Urinary bladder (tissue), 4 donors: ENCODE measurements around the gene USP8. TPM values are rescaled to one million over a fixed set of nuclear protein-coding genes. Genes with fewer than 3 reads are reported as not detected.
"Not testable (repeated sequence)": the region's sequence is repeated elsewhere in the genome, so short reads cannot be mapped to it uniquely, and the experiment has no call there.

Source experiments
- DNase-seq: peaks from one replicate; pipeline ENCODE4 v3.0.0-alpha.2; 2015; ENCODE audit errors: extremely low spot score
- H3K27ac ChIP-seq: one replicate; pipeline ENCODE4 v1.5.1; 2013; ENCODE audit warnings: low read depth, mild to moderate bottlenecking, moderate library complexity
- H3K36me3 ChIP-seq: one replicate; pipeline ENCODE4 v1.6.1; 2013; ENCODE audit warnings: mild to moderate bottlenecking, moderate library complexity; ENCODE audit not compliant: insufficient read depth
- H3K4me1 ChIP-seq: one replicate; pipeline ENCODE4 v1.6.1; 2013; ENCODE audit warnings: mild to moderate bottlenecking, moderate library complexity; ENCODE audit not compliant: insufficient read depth
- H3K4me3 ChIP-seq: one replicate; pipeline ENCODE4 v1.5.1; 2013; ENCODE audit warnings: low read depth, low read length
- WGBS: extraction: QIAGEN DNeasy Blood & Tissue Kit; methylation state at CpG from one replicate; pipeline ENCODE4 v1.1.7; 2013; 5-methylcytosine and 5-hydroxymethylcytosine counted together
- polyA plus RNA-seq: library from polyadenylated mRNA; stranded (reverse); fragments of 200-250 nt; gene quantifications from one replicate; pipeline ENCODE4 v1.2.3, GENCODE V29; 2013
- total RNA-seq: library from RNA; depleted of rRNA; stranded (reverse); fragments of >200 nt; gene quantifications from one replicate; pipeline ENCODE4 v1.2.3, GENCODE V29; 2014
- donor health status: healthy with polysubstance abuse.
- donor health status: healthy.

Gene USP8
- total and polyA plus RNA-seq, 2 donors, result 34.5 to 100 TPM

DNA sequence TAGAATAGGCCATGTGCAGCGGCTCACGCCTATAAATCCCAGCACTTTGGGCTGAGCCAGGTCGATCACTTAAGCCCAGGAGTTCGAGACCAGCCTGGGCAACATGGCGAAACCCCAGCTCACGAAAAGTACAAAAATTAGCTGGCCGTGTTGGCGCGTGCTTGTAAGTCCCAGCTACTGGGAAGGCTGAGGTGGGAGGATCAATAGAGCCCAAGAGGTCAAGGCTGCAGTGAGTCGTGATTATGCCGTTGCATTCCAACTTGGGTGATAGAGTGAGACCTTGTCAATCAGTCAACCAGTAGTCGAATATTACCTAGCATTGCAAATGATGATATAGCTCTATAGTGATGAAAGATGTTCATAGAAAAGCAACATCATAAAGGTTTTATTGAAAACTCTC is 51.9 kb downstream of the USP8 start:
- WGBS, result 96% methylated on average over 12 of the region's 12 CpGs
- DNase-seq, result no peak
- H3K4me1 ChIP-seq, result no peaks in the 10 kb centered on the region
- no peak overlapping the region for H3K27ac ChIP-seq
- no peaks in the 10 kb centered on the region for H3K36me3 ChIP-seq
- H3K4me3 ChIP-seq, result no peak overlapping the region

DNA sequence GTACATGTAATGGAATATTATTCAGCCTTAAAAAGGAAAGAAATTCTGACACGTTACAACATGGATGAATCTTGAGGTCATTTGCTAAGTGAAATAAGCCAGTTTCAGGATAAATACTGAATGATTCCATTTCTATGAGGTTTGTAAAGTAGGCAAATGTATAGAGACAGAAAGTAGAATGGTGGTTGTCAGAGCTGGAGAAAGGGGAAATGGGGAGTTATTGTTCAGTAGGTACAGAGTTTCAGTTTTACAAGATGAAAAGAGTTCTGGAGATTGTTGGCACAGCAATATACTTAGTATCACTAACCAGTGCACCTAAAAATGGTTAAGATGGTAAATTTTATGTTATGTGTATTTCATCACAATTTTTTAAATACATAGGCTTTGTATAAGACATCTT is 60.6 kb downstream of the USP8 start:
- Histone ChIP-seq H3K4me3 (no peak overlapping the region), H3K36me3 (peaks cover 2% of the 10 kb centered on the region), H3K4me1 (no peaks in the 10 kb centered on the region), H3K27ac (no peak overlapping the region)
- WGBS, result 92% methylated on average over 1 of the region's 1 CpG
- DNase-seq, result no peak

DNA sequence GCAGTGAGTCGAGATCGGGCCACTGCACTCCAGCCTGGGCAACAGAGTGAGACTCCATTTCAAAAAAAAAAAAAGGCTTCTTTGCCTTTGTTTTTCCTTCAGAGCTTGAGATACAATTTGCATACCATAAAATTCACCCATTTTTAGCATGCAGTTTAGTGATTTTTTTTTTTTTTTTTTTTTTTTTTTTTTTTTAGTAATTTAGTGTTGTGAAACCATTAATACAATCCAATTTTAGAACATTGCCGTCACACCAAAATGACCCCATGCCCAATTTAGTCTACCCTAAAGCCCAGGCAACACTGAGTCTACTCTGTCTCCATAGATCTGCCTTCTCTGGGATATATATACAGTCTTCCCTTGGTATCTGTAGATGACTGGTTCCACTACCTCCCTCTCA is 61.2 kb downstream of the USP8 start:
- H3K27ac ChIP-seq, result no peak overlapping the region
- no peak overlapping the region for H3K4me3 ChIP-seq
- no peaks in the 10 kb centered on the region for H3K4me1 ChIP-seq
- WGBS, result 98% methylated on average over 3 of the region's 3 CpGs
- no peak for DNase-seq
- peaks cover 3% of the 10 kb centered on the region for H3K36me3 ChIP-seq

DNA sequence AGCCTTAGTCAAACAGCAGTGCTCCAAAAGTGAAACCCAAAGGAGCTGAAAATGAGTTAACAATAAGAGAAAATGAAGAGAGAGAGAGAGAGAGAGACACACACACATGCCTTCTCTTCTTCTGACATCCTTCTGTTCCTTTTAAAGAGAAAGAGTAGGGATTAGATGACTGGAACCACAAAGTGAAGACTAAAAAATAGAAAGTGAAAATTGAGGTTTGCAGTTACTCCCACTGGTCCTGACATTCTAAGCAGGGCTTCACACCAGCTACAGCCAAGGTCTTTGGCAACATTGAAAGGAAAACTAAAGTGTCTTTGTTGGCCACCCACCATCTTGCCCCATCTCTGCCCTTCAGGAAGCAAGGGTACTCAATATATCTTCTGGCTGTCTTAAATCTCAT is 63.1 kb downstream of the USP8 start:
- peaks cover 6% of the 10 kb centered on the region for H3K36me3 ChIP-seq
- H3K4me1 ChIP-seq, result no peaks in the 10 kb centered on the region
- DNase-seq, result no peak
- H3K4me3 ChIP-seq, result no peak overlapping the region
- no peak overlapping the region for H3K27ac ChIP-seq

DNA sequence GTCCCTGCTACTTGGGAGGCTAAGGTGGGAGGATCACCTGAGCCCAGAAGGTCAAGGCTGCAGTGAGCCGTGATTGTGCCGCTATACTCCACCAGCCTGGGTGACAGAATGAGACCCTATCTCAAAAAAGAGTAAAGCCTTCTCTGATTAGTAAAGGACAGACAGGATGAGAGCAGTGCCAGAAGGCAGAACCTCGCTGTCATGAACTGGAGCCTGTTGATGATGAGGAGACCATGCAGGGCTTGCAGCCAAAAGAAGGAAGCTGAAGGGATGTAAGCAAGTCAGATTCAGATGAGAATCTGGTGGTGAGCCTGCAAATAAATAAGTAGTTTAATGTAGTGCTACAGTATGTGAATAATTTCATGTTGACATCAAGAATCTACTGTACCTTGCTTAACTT is 69.4 kb downstream of the USP8 start:
- DNase-seq, result no peak
- Histone ChIP-seq H3K36me3 (peaks cover 8% of the 10 kb centered on the region), H3K27ac (no peak overlapping the region)

DNA sequence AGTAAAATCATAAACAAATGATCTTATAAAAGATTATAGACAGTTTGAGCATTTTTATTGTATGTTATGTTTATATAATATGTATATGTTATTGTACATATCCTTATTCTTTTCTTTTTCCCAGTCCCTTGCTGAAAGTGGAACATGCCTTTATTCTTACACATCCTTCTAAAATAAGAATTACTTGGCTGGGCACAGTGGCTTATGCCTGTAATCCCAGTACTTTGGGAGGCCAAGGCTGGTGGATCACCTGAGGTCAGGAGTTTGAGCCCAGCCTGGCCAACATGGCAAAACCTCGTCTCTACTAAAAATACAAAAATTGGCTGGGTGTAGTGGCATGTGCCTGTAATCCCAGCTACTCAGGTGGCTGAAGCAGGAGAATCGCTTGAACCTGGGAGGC is 70.3 kb downstream of the USP8 start:
- 90% methylated on average over 2 of the region's 2 CpGs for WGBS
- H3K36me3 ChIP-seq, H3K4me3 ChIP-seq, H3K4me1 ChIP-seq, H3K27ac ChIP-seq, DNase-seq: not testable (repeated sequence)

More for the DNA sequence above, 69.4 kb downstream of the USP8 start:
- no peaks in the 10 kb centered on the region for H3K4me1 ChIP-seq
- no peak overlapping the region for H3K4me3 ChIP-seq
- WGBS, result 91% methylated on average over 3 of the region's 3 CpGs

DNA sequence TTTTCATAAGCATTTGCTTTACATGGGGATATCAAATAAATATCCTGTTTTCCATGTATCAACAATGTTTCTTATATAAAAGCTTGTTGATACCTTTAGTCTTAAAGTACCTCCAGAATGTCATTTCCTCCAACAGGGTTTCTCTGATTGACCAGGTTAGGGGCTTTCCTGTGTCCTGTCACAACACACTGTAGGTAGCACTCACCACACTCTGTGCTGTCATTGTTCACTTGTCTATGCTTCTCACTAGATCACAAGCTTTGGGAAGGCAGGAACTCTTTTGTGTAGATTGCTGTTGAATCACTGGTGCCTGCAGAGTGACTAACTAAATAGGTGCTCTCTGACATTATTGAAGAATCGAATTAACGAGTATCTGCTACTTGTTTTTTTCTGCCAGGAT is 72.5 kb downstream of the USP8 start:
- DNase-seq, result no peak
- WGBS, result 97% methylated on average over 2 of the region's 2 CpGs
- H3K27ac ChIP-seq, result no peak overlapping the region
- H3K4me3 ChIP-seq, result no peak overlapping the region
- H3K4me1 ChIP-seq, result no peaks in the 10 kb centered on the region
- peaks cover 8% of the 10 kb centered on the region for H3K36me3 ChIP-seq

DNA sequence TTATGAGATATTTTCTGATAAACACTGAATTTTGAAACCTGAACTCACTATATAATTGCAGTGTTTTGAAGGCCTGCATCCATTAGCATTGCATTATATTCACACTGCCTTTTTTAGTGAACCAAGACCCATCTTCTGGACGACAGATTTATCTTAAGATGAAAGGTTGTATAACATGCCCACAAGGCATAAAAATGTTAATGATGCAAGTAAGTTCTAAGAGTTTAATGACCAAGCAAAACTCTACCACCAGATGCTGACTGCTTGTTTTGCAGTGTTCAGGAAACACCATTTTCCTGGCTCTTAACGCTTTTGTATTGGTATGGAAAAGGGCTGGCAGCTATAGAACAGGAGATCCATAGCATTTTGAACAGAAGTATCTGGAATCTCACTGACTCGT is 76.1 kb downstream of the USP8 start:
- Histone ChIP-seq H3K36me3 (peaks cover 9% of the 10 kb centered on the region), H3K27ac (no peak overlapping the region), H3K4me1 (no peaks in the 10 kb centered on the region), H3K4me3 (no peak overlapping the region)
- DNase-seq, result no peak
- 74% methylated on average over 3 of the region's 3 CpGs for WGBS

DNA sequence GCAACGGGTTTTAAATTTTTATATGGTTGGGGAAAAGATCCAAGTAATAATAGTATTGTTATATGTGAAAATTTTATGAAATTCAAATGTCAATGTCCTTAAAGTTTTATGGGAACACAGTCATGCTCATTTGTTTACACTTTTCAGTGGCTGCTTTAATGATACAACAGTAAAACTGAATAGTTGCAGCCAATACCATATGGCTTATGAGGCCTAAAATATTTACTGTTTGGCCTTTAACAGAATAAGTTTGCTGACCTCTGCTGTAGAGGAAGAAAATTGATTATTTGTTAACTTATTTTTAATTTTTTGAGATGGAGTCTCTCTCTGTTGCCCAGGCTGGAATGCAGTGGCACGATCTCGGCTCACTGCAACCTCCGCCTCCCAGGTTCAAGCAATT is 77.6 kb downstream of the USP8 start:
- H3K36me3 ChIP-seq, result peaks cover 9% of the 10 kb centered on the region
- H3K4me1 ChIP-seq, result no peaks in the 10 kb centered on the region
- H3K27ac ChIP-seq, result no peak overlapping the region
- H3K4me3 ChIP-seq, result no peak overlapping the region
- 89% methylated on average over 4 of the region's 4 CpGs for WGBS
- DNase-seq, result no peak

DNA sequence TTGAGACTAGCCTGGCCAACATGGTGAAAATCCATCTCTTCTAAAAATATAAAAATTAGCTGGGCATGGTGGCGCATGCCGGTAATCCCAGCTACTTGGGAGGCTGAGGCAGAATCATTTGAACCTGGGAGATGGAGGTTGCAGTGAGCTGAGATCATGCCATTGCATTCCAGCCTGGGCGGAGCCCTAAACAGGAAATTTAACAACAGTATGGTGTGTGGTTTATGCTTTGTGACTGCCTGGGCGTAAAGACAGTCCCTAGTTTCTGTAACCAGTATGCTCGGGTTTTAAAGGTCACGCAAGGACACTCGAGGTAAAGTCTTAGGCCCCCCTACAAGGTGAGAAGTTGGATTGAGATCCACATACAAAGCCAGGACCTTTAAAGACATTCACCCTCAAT is 78.9 kb downstream of the USP8 start:
- Histone ChIP-seq H3K4me1 (no peaks in the 10 kb centered on the region), H3K27ac (no peak overlapping the region), H3K4me3 (no peak overlapping the region), H3K36me3 (peaks cover 8% of the 10 kb centered on the region)
- WGBS, result 92% methylated on average over 7 of the region's 7 CpGs
- no peak for DNase-seq

DNA sequence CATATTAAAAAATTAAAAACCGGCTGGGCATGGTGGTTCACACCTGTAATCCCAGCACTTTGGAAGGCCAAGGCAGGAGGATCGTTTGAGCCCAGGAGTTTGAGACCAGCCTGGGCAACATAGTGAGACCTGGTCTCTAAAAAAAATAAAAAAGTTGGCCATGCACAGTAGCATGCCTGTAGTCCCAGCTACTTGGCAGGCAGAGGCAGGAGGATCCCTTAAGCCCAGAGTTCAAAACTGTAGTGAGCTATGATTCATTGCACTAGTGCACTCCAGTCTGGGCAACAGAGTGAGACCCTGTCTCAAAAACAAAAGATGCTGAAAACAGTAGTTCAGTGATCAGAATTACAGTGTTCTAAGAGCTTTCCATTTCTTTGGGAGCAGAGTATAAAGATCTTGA is 81.5 kb downstream of the USP8 start:
- H3K4me3 ChIP-seq, H3K36me3 ChIP-seq, H3K27ac ChIP-seq, DNase-seq, H3K4me1 ChIP-seq: not testable (repeated sequence)
- WGBS, result 88% methylated on average over 2 of the region's 2 CpGs

DNA sequence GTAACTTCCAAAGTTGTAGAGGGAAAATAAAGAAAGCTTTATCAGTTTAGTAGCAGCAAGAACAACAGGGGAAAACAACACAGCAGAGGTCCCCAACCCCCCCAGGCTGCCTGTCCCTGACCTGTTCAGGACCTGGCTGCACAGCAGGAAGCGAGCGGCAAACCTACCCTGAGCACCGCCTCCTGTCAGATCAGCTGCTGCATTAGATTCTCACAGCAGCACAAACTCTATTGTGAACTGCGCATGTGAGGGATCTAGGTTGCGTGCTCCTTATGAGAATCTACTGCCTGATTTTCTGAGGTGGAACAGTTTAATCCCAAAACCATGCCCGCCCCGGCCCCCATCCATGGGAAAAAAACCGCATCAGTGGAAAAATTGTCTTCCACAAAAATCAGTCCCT is 81.9 kb downstream of the USP8 start:
- no peak for DNase-seq
- WGBS, result 34% methylated on average over 8 of the region's 8 CpGs
- Histone ChIP-seq H3K36me3 (peaks cover 3% of the 10 kb centered on the region), H3K4me1 (no peaks in the 10 kb centered on the region), H3K4me3 (no peak overlapping the region), H3K27ac (no peak overlapping the region)

DNA sequence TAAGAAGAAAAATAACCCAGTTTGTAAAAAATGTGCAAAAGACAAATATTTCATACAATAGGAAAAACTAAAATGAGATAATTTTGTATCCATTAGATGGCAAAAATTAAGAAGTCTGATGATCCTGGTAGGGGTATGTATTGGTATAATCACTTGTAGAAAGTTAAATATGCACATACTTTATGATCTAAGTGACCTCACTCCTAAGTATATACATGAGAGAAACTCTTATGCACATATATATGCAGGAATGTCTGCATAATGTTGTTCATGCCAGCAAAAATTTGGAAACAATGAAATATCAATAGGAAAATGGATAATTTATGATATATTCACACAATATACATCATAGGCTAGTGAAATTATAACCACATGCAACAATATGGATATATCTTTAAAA is 88.8 kb downstream of the USP8 start:
- no peak for DNase-seq
- no peaks in the 10 kb centered on the region for H3K4me1 ChIP-seq
- no peak overlapping the region for H3K27ac ChIP-seq
- no peak overlapping the region for H3K4me3 ChIP-seq
- no peaks in the 10 kb centered on the region for H3K36me3 ChIP-seq

DNA sequence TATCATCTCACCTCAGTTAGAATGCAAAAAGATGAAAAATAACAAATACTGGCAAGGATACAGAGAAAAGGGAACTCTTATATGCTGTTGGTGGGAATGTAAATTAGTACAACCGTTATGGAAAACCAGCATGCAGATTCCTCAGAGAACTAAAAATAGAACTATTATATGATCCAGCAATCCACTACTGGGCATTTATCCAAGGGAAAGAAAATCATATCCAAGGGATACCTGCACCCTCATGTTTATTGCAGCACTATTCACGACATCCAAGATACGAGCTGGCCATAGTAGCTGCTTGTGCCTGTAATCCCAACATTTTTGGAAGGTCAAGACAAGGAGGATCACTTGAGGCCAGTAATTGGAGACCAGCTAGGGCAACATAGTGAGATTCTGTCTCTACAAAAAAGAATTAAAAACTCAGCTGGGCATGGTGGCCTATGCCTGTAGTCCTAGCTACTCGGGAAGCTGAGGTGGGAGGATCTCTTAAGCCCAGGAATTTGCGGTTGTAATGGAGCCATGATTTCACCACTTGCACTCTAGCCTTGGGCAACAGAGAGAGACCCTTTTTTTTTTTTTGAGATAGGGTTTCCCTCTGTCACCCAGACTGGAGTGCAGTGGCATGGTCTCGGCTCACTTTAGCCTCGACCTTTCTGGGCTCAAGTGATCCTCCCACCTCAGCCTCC is 95.7 kb downstream of the USP8 start:
- Histone ChIP-seq H3K4me1 (no peaks in the 10 kb centered on the region), H3K36me3 (no peaks in the 10 kb centered on the region), H3K27ac (no peak overlapping the region), H3K4me3 (no peak overlapping the region)
- DNase-seq, result no peak
- 59% methylated on average over 7 of the region's 7 CpGs for WGBS

DNA sequence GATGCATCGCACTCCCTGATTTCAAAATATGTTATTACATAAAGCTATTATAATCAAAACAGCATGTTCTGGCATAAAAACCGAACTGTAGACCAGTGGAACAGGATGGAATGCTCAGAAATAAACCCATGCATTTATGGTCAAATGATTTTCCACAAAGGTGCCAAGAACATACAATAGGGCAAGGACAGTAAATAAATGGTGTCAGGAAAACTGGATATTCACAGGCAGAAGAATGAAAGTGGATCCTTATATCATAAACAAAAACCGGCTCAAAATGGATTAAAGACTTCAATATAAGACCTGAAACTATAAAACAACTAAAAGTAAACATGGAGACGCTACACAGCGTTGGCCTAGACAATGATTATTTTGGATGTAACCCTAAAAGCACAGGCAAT is 99.6 kb downstream of the USP8 start:
- H3K36me3 ChIP-seq, result no peaks in the 10 kb centered on the region
- no peaks in the 10 kb centered on the region for H3K4me1 ChIP-seq
- peak; percentile 39 for DNase-seq
- H3K27ac ChIP-seq, result no peak overlapping the region
- H3K4me3 ChIP-seq, result no peak overlapping the region
- 25% methylated on average over 5 of the region's 5 CpGs for WGBS
